Osteocyte (in vitro differentiated cells): ENCODE data around the gene QRFP. TPM values are rescaled to one million over a fixed set of nuclear protein-coding genes. Genes with fewer than 3 reads are reported as not detected.

Experiments
- DNase-seq: peaks from one replicate; pipeline ENCODE4 v3.0.0; 2021; ENCODE audit warnings: mixed read lengths; ENCODE audit not compliant: unreplicated experiment; ENCODE audit errors: extremely low spot score
- H3K27ac Mint-ChIP-seq: one replicate; pipeline ENCODE4 v1.8.0; 2021; ENCODE audit warnings: mild to moderate bottlenecking, mixed read lengths; ENCODE audit not compliant: unreplicated experiment
- H3K27me3 Mint-ChIP-seq: one replicate; pipeline ENCODE4 v1.8.0; 2021; ENCODE audit warnings: mixed read lengths; ENCODE audit not compliant: unreplicated experiment
- H3K36me3 Mint-ChIP-seq: one replicate; pipeline ENCODE4 v1.8.0; 2021; ENCODE audit warnings: mixed read lengths; ENCODE audit not compliant: unreplicated experiment
- H3K4me1 Mint-ChIP-seq: one replicate; pipeline ENCODE4 v1.8.0; 2021; ENCODE audit warnings: mixed read lengths; ENCODE audit not compliant: unreplicated experiment
- H3K4me3 Mint-ChIP-seq: one replicate; pipeline ENCODE4 v1.8.0; 2021; ENCODE audit warnings: mild to moderate bottlenecking, moderate library complexity, mixed read lengths; ENCODE audit not compliant: unreplicated experiment
- H3K9me3 Mint-ChIP-seq: one replicate; pipeline ENCODE4 v1.8.0; 2021; ENCODE audit warnings: mixed read lengths; ENCODE audit not compliant: unreplicated experiment
- total RNA-seq: library from RNA; stranded (reverse); gene quantifications from 2 replicates; pipeline ENCODE4 v1.2.1, GENCODE V29; 2021
- TF ChIP-seq, protein P1 (sequence below): fragments of 200-600 bp; sonication (generic); IDR thresholded peaks from 2 replicates; pipeline ENCODE4 v1.5.0; 2021; ENCODE audit warnings: antibody characterized with exemption, mild to moderate bottlenecking, moderate library complexity

QRFP gene
- total RNA-seq, 1 donor from 2014 or later = not detected

DNA sequence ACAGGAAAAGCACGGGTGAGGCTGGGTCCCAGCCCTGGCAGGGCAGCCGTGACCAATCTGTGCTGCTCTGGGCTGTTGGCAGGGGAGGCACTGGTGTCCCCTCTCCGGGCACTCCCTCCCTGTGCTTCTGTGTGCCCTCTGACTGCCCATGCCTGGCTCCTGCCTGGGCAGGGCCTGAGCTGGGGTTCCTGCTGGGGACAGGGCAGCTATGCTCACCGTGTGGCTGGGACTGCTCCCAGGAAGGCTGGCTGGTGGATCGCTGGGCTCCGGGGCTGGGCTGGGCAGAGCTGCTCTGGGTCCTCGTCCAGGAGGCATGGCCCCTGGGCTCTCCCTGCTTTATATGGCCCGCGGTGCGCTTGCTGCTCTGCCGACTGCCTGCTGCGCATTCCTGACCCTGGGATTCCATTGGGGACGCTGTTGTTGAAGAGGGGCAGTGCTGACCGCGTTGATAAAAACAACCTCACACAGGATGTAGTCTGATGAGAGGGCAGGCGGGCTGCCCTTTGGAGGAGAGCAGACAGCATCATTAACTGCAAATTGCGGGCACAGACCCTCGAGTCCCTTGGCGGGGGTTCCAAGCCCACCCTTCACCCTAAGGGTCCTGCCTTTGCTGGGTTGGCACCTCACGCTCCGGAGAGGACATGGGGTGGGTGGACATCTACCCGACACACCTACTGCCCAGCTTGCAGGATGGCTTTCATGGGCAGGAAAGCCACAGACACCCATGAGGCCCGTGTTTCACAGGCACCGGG, 955 bp downstream of the QRFP start:
- Mint-ChIP-seq H3K9me3 (no peaks in the 10 kb centered on the region), H3K27me3 (no peaks in the 10 kb centered on the region), H3K36me3 (peaks cover 17% of the 10 kb centered on the region), H3K27ac (no peak overlapping the region), H3K4me3 (no peak overlapping the region), H3K4me1 (no peaks in the 10 kb centered on the region)
- TF ChIP-seq, protein P1, sequence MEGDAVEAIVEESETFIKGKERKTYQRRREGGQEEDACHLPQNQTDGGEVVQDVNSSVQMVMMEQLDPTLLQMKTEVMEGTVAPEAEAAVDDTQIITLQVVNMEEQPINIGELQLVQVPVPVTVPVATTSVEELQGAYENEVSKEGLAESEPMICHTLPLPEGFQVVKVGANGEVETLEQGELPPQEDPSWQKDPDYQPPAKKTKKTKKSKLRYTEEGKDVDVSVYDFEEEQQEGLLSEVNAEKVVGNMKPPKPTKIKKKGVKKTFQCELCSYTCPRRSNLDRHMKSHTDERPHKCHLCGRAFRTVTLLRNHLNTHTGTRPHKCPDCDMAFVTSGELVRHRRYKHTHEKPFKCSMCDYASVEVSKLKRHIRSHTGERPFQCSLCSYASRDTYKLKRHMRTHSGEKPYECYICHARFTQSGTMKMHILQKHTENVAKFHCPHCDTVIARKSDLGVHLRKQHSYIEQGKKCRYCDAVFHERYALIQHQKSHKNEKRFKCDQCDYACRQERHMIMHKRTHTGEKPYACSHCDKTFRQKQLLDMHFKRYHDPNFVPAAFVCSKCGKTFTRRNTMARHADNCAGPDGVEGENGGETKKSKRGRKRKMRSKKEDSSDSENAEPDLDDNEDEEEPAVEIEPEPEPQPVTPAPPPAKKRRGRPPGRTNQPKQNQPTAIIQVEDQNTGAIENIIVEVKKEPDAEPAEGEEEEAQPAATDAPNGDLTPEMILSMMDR = no peak
- no peak for DNase-seq

DNA sequence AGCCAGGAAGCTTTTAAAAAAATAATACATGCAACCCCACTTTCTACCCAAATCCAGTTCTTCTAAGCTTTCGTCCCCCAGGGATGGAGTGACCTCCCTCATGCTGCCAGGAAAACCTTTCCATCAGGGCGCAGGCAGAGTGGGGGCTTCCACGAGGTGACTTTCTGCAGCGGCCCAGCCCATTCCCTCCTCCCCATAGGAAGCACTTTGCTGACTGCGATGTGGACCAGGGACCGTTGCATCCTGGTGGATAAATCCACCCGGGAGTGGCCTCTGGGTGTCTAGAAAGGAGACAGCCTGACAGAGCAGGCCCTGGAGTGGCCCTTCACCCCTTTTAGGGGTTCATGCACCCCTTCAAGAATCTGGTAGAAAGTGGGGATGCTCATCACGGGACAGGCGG, 1.6 kb downstream of the QRFP start:
- no peak overlapping the region for H3K4me3 Mint-ChIP-seq
- H3K4me1 Mint-ChIP-seq = no peaks in the 10 kb centered on the region
- H3K27me3 Mint-ChIP-seq = no peaks in the 10 kb centered on the region
- no peak overlapping the region for H3K27ac Mint-ChIP-seq
- TF ChIP-seq, protein P1 = no peak
- DNase-seq = no peak
- no peaks in the 10 kb centered on the region for H3K9me3 Mint-ChIP-seq
- peaks cover 18% of the 10 kb centered on the region for H3K36me3 Mint-ChIP-seq

DNA sequence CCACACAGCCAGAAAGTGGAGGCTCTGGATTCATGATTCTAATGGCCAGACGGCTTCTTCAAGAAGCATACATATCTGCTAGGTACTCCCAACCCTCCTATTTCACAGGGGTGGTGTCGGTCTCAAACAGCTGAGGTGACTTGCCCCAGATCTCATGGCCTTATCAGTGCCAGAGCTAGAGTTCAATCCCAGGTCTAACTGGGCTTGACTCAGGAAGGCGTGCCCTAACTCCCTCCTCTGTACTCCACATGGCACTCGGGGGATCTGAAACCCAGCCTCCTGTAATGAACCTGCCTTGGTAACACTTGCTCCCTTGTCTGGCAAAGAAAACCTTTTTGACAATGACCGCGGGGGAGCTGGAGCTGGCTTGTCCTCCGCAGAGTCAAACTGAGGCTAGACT, 2.1 kb downstream of the QRFP start:
- H3K27ac Mint-ChIP-seq = no peak overlapping the region

DNA sequence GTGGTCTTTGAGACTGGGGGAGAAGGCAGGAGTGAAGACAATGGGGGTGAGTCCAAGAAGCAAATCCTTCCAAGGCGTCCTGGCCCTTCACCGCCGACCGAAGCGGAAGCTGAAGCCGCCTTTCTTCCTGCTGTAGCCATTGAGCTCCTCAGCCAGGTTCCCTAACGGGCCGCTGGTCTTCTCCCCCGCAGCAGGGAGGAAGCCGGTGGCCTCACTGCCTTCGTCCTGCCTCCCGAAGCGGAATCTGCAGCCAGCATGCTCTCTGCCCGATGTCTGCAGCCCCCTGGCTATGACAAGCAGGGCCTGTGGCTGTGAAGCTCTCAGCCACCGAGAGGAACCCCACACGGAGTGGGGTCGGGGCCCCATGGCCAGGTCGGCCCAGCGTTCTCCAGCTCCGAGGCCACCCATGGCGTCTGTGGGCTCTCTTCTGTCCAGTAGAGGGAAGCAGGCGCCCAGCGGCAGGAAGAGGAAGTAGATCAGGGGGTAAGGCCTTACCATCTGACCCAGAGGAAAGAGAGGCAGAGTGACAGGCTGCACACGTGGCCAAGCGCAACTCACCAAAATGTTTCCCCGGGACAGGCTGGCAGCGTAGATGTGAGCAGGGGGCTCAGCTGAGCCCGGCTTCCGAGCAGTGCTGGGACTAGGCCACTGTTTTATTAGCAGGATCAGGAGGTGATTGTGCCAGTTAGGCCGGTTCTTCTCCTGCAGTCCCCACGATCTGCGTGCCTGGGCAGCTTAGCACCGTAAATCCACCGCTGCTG, 3.1 kb downstream of the QRFP start:
- Mint-ChIP-seq H3K27ac (no peak overlapping the region), H3K27me3 (no peaks in the 10 kb centered on the region), H3K36me3 (peaks cover 25% of the 10 kb centered on the region), H3K4me1 (no peaks in the 10 kb centered on the region), H3K9me3 (no peaks in the 10 kb centered on the region), H3K4me3 (no peak overlapping the region)
- DNase-seq = no peak
- TF ChIP-seq, protein P1 = peak; percentile 41

More for the DNA sequence above, 2.1 kb downstream of the QRFP start:
- no peaks in the 10 kb centered on the region for H3K27me3 Mint-ChIP-seq
- no peaks in the 10 kb centered on the region for H3K4me1 Mint-ChIP-seq
- no peak for DNase-seq
- peaks cover 22% of the 10 kb centered on the region for H3K36me3 Mint-ChIP-seq
- no peak overlapping the region for H3K4me3 Mint-ChIP-seq
- no peaks in the 10 kb centered on the region for H3K9me3 Mint-ChIP-seq
- TF ChIP-seq, protein P1 = no peak
